ENCODE measurements around the gene RAB11FIP5.

- TF ChIP-seq CTCF (conservative IDR thresholded peaks at IDR 0.05; ENCODE audit: low read depth in 2 of 2) (no peak), EZH2phosphoT487 (IDR thresholded peaks at IDR 0.05; ENCODE audit: unreplicated experiment) (no peak), NANOG (IDR thresholded peaks at IDR 0.05; ENCODE audit: borderline replicate concordance) (no peak), REST (IDR thresholded peaks at IDR 0.05; ENCODE audit: unreplicated experiment) (no peak), EZH2 (IDR thresholded peaks at IDR 0.05; ENCODE audit: low read depth, unreplicated experiment) (no peak), POLR2AphosphoS5 (IDR thresholded peaks at IDR 0.05; ENCODE audit: low read depth) (no peak)
Measured at GRCh38 chr2:73077424-73077795, 35.3 kb downstream of the RAB11FIP5 start.
